Activated CD4-positive, alpha-beta T cell treated with anti-CD3 and anti-CD28 coated beads, Interleukin-2, Interleukin-6, amounts not matched to agents 100 ng/mL and 50 ng/mL, durations not matched to agents 16 hours and 8 hours (primary cell): ENCODE data around the gene CRIM1.
A peak's percentile ranks its signal among the peaks of the same experiment; 100 is the strongest.

Source experiments
- DNase-seq: peaks from one replicate; pipeline ENCODE4 v3.0.0-alpha.2; 2020

CRIM1 gene

GRCh38 chr2:36490749-36491148 lies 135.2 kb downstream of the CRIM1 start:
- no peak for DNase-seq

DNA sequence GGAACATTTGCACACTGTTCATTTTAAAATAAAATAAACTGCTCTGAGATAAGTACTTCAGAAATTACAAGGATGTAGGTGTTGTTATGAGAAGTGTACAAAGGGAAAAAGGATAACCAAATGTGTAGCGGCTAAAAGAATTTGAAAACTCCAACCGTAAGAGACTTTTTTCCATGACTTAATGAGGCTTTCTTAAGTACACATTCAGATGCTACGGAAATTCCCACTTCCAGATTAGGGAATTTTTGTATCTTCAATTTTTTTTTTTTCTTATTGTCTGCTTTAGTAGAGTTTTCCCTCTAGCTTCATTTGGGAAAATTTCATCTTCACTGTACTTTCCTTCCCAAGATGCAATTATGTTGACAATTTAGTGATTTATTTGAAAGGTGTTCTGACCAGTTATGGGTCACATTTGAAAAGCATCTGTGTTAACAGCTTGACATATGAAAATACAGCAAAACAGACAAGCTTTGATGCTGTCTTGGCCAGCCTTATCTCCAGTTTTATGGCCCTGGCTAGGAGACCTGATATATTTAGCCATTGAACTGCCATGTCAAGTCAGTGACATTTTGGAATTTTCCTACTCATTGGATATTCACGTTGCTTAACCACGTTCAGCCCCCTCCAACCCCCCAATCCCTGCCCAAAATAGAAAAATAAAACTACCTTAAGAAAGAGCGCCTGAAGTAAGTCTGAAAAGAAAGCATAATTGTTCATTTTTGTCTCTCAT lies 136.8 kb downstream of the CRIM1 start:
- no peak for DNase-seq

DNA sequence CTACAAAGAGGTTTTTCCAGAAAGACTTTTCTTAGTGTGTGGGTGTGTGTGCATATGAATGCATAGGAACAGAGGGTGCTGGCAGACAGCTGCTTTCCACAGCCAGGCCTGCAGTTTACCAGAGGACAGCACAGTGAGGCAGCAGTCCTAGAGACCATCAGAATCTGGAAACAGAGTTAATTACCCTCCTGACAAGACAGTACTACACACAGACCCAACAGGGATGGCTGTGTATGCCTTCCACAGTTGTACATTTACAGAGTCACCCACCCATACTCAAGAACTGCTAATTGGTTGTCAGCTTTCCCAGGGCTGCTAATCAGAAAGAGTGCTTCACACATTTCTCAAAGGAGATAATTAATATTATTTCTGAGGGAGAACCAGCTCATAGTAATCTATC lies 137.7 kb downstream of the CRIM1 start:
- DNase-seq: no peak

- DNase-seq: no peak
Measured at GRCh38 chr2:36497570-36498163, 142.1 kb downstream of the CRIM1 start.

GRCh38 chr2:36499128-36499820 lies 143.7 kb downstream of the CRIM1 start:
- no peak for DNase-seq

GRCh38 chr2:36500072-36500471 lies 144.5 kb downstream of the CRIM1 start:
- no peak for DNase-seq

DNA sequence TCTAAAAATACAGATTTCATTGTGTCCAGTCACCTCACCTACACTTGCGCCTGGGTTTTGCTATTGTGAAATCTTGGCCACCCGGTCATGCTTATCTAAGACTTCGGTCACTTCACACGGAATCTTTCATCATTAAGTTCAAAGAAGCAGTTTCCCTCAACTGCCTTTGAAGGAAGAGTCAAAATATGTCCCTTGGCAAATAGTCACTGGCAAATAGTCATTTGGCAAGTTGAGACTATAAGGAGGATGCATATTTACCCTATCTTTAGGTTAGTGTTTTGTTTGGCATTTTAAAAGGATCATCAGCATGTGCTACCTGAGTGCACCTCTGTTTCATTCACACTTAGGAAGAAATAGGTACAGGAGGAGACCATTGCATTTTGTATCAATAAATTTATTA lies 146.5 kb downstream of the CRIM1 start:
- DNase-seq: no peak

DNA sequence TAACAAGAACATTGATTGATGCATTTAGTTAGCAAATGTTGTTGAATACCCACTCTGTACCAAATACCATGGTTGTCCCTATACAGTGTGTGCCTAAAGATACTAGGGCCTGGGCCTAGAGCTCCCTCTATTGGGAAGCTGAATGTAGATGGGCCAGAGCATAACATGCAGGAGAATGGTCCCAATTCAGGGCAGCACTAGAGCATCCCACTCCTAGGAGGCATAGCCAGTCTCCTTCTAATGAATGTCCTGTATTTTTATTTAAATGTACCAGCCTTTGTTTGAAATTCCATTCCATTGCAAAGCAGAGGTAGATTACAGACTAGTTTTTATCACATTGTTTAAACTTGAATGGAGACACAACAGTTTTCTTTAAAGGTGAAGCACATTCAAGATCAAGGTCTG lies 151.8 kb downstream of the CRIM1 start:
- peak; percentile 57 for DNase-seq

- DNase-seq: no peak
Measured at GRCh38 chr2:36509075-36509474, 153.5 kb downstream of the CRIM1 start.

GRCh38 chr2:36511858-36512603 lies 156.5 kb downstream of the CRIM1 start:
- DNase-seq: no peak

DNA sequence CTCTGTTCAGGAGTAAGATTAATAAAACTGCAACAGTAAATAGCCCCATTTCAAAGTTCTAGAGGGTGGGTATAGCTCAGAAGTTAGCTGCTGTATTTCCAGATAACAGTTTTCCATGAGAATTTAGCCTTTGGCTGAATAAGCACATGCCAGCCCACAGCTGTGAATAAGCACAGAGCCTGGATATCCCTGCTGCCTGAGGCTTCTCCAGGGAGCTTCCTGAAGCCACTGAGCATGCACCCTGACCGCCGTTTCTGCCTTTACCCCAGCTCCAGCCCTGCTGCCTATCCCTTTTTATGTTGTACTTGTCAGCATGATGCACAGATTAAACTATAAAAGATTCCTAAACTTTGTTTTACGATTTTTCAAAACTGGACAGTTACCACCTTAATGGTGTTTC lies 157.1 kb downstream of the CRIM1 start:
- DNase-seq: no peak

GRCh38 chr2:36513661-36514060 lies 158.1 kb downstream of the CRIM1 start:
- no peak for DNase-seq

DNA sequence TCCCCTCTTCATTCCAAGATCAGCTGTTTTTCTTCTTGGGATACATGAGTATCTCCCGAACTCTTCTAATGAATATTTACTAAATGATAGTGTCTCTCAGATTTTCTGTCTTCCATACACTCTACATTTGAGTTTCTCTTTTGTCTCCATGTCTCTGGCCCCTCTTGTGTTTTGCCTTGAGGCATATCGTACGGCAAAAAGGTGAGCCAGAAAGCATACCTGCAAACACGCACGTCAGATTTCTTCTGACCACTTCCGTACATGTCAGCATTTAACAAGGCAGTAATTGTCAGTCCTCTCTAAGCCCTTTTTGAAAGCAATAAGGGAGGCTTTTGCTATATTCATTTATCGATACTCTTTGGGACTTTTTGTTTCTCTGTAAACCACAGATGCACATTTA lies 160.0 kb downstream of the CRIM1 start:
- DNase-seq: no peak

DNA sequence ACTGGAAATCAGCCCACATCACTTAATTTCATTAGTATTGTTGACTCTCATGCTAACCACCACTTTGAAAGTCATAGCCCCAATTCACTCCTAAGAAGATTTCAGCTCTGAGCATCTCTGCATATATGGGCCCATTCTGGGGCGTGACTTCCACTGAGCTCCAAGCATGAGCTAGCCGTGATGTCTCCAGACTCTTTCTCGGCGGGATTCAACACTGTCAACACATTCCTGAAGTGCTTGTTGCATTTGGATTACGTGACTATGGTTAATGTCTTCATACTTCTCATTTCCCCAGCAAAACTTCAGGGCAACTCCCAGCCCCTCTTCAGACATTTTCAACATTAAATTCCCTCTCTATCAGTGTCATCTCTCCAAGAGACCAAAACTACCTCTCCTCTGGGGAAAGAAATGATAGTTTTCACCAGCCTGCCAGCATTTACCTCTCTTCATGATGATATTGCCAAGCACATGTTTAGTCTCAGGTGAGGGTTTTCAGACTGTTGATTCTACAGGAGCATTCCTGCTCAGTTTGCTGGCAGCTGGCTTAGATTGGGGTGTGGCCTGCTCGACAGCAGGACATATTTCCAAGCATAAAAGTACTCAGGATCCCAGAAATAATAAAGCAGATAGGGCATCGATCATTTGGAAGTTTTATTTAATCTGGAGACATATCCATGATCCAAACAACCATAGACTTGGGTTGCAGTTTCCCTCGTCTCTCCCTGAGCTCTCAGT lies 160.7 kb downstream of the CRIM1 start:
- DNase-seq: no peak

DNA sequence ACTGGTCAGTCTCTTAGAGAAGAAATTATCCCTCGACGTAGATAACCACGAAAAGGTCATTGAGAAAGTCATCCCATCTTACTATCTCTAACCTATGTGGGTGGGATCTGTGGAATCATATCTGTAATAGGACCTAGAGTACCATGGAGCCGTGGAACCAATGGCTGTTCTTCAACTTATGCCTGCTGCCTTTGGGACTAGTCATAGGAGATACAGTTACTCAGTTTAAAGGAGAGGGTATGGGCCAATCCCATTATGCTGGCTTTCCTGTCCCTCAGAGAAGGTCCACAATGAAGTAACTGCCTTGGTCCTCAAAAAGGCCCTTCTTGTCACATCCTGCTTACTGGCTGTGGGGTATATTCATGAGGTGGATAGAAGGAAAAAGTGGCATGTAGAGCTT lies 164.9 kb downstream of the CRIM1 start:
- no peak for DNase-seq

GRCh38 chr2:36523153-36523552 lies 167.6 kb downstream of the CRIM1 start:
- no peak for DNase-seq

DNA sequence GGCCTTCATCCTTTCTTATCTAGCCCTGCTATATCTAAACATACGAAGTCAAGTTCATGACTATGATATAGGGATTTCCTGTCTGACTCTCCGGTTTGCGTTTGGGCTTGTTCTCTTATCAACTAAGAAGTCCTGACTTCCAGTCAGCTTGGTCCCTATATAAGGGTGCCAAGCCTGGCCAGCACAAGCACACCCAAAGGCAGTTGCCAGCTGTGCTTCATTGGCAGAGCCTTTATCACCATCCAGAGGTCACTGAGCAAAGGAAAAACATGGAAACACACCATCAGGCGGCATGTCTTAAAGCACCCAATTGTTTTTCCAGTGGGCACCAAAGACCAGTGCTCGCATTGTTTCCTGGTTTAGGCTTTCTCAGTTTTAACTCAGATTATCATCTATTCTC lies 169.7 kb downstream of the CRIM1 start:
- DNase-seq: no peak

DNA sequence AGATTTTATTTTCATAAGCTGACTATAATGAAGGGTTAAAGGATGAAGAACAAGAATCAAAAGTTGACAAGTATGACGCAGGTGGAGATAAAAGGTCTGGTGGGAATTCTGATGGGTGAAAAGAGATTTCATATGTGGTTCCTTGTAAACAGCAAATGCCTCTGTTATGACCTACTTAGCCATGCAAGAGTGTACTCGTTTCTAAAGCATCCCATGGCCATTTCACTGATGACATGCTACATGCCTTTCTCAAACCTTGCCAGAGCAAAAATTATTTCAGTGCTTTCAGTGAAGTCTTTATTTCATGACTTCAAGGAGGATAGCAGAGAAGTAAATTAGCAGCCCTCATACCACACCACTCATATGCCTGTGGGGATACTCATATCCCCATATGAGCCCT lies 170.6 kb downstream of the CRIM1 start:
- no peak for DNase-seq

GRCh38 chr2:36528274-36528673 lies 172.7 kb downstream of the CRIM1 start:
- no peak for DNase-seq

- no peak for DNase-seq
Measured at GRCh38 chr2:36528766-36529392, 173.3 kb downstream of the CRIM1 start.

DNA sequence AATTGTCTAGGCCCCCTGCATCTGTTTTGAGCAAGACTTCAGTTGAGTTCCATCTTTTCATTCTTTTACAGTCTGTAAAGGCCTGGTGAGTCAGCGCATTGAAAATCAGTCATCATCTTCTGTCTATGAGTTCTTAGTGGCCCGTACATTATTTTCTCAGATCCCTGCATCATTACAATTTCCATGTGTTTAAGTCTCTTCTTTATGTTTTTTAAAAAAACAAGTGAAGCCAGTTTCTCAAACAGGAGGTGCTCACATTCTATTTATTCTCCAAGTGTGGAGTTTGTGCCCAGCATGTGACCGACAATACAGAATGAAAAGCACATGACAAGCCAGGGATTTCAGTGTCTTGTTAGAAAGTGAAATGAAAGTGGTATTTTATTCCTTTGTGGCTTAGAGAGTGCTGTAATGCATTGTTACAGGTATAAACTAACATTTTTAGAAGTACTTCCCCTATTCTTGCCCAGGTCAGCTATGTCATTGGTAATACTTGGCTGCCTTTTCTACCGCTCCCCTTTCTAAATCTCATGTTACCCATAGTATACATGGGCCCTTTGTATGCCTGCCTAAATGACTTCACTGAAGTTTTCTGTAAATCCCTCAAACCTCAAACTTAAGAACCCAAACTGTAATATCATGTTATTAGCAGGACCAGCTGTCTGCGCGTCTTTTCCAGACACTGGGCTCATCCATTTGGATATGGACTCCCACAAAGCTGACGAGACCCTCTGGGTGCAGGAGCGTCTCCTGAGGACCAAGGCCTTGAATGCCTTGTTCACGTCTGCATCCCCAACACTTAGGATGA lies 174.8 kb downstream of the CRIM1 start:
- peak; percentile 4 for DNase-seq

- DNase-seq: no peak
Measured at GRCh38 chr2:36530983-36531354, 175.4 kb downstream of the CRIM1 start.
